ENCODE data around the gene ILF2. TPM values are rescaled to one million over a fixed set of nuclear protein-coding genes. Genes with fewer than 3 reads are reported as not detected.
"Not testable (repeated sequence)": the region's sequence is repeated elsewhere in the genome, so short reads cannot be mapped to it uniquely, and the experiment has no call there.

The ILF2 gene
- total RNA-seq, 1 donor from 2014 or later: 216 TPM

DNA sequence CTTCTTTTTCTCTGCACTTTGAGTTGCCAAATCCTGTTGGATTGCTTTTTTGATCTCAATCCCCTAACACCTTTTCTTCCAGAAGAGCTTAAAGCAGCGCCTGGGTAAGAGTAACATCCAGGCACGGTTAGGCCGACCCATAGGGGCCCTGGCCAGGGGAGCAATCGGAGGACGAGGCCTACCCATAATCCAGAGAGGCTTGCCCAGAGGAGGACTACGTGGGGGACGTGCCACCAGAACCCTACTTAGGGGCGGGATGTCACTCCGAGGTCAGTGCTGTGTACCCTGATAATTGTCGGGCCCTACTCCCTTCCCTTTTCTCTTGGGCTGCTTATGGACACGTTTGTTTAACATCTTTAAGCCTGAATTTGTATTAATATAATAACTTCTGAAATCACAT lies 28.6 kb downstream of the ILF2 start:
- no peak for DNase-seq (ENCODE audit: low spot score)
- H3K27ac Mint-ChIP-seq (ENCODE audit: unreplicated experiment): no peak overlapping the region
- H3K9me3 Mint-ChIP-seq (ENCODE audit: unreplicated experiment): no peaks in the 10 kb centered on the region
- no peaks in the 10 kb centered on the region for H3K27me3 Mint-ChIP-seq (ENCODE audit: unreplicated experiment)
- H3K36me3 Mint-ChIP-seq (ENCODE audit: low read depth, unreplicated experiment): peaks cover 49% of the 10 kb centered on the region
- H3K4me1 Mint-ChIP-seq (ENCODE audit: unreplicated experiment): no peaks in the 10 kb centered on the region
- no peak overlapping the region for H3K4me3 Mint-ChIP-seq (ENCODE audit: unreplicated experiment)
- TF ChIP-seq, protein P1, sequence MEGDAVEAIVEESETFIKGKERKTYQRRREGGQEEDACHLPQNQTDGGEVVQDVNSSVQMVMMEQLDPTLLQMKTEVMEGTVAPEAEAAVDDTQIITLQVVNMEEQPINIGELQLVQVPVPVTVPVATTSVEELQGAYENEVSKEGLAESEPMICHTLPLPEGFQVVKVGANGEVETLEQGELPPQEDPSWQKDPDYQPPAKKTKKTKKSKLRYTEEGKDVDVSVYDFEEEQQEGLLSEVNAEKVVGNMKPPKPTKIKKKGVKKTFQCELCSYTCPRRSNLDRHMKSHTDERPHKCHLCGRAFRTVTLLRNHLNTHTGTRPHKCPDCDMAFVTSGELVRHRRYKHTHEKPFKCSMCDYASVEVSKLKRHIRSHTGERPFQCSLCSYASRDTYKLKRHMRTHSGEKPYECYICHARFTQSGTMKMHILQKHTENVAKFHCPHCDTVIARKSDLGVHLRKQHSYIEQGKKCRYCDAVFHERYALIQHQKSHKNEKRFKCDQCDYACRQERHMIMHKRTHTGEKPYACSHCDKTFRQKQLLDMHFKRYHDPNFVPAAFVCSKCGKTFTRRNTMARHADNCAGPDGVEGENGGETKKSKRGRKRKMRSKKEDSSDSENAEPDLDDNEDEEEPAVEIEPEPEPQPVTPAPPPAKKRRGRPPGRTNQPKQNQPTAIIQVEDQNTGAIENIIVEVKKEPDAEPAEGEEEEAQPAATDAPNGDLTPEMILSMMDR (IDR thresholded peaks at IDR 0.05; ENCODE audit: unreplicated experiment): no peak

DNA sequence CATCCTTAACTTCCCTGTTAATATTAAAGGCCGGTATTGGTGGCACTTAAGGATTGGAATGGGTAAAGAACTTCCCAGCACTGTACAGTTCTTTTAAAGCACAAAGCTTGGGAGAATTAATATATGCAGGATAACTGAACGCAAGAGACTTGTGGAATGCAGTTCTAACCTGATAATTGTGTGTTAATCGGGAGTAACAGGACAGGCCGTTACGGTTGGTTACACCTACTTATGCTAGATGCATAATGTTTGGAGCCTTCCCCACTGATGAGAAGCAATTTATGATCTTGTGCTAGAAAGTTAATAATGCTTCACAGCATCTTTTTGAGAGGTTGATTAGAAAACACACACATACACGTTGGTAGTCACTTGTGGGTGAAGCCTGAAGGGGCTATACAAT lies 29.9 kb downstream of the ILF2 start:
- no peaks in the 10 kb centered on the region for H3K9me3 Mint-ChIP-seq (ENCODE audit: unreplicated experiment)
- TF ChIP-seq, protein P1 (IDR thresholded peaks at IDR 0.05; ENCODE audit: unreplicated experiment): no peak
- H3K4me1 Mint-ChIP-seq (ENCODE audit: unreplicated experiment): no peaks in the 10 kb centered on the region
- DNase-seq (ENCODE audit: low spot score): no peak
- no peaks in the 10 kb centered on the region for H3K27me3 Mint-ChIP-seq (ENCODE audit: unreplicated experiment)
- no peak overlapping the region for H3K4me3 Mint-ChIP-seq (ENCODE audit: unreplicated experiment)
- H3K36me3 Mint-ChIP-seq (ENCODE audit: low read depth, unreplicated experiment): peaks cover 46% of the 10 kb centered on the region
- H3K27ac Mint-ChIP-seq (ENCODE audit: unreplicated experiment): no peak overlapping the region

DNA sequence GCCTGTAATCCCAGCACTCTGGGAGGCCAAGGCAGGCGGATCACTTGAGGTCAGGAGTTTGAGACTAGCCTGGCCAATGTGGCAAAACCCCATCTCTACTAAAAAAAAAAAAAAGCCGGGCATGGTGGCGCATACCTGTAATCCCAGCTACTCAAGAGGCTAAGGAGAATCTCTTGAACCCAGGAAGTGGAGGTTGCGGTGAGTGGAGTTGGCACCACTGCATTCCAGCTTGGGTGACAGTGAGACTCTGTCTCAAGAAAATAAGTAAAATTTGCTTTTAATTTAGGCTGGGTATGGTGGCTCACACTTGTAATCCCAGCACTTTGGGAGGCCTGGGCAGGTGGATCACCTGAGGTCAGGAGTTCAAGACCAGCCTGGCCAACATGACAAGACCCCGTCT lies 30.6 kb downstream of the ILF2 start:
- H3K9me3 Mint-ChIP-seq (ENCODE audit: unreplicated experiment); H3K4me3 Mint-ChIP-seq (ENCODE audit: unreplicated experiment); H3K27me3 Mint-ChIP-seq (ENCODE audit: unreplicated experiment); DNase-seq (ENCODE audit: low spot score); H3K4me1 Mint-ChIP-seq (ENCODE audit: unreplicated experiment); H3K27ac Mint-ChIP-seq (ENCODE audit: unreplicated experiment): not testable (repeated sequence)
- peaks cover 40% of the 10 kb centered on the region for H3K36me3 Mint-ChIP-seq (ENCODE audit: low read depth, unreplicated experiment)

DNA sequence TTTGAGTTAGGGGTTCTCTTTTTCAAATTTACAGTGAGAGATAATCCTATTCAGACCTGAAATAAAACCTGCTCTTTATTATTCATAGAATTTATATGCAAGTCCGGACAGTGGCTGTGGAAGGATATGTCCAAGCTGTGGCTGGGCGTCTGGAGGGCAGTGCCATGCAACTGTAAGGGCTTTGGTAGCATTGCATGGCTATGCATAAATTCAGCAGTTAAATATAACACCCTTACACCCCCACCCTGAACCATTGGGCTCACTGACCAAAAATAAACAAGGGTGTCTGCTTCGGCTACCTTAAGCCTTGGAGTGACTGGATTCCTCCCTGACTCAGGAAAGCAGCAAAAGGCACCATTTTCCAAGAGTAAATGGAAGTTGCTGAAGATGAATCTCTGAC lies 31.5 kb downstream of the ILF2 start:
- H3K27ac Mint-ChIP-seq (ENCODE audit: unreplicated experiment): no peak overlapping the region
- peaks cover 6% of the 10 kb centered on the region for H3K4me1 Mint-ChIP-seq (ENCODE audit: unreplicated experiment)
- H3K27me3 Mint-ChIP-seq (ENCODE audit: unreplicated experiment): peaks cover 3% of the 10 kb centered on the region
- H3K9me3 Mint-ChIP-seq (ENCODE audit: unreplicated experiment): no peaks in the 10 kb centered on the region
- no peak overlapping the region for H3K4me3 Mint-ChIP-seq (ENCODE audit: unreplicated experiment)
- TF ChIP-seq, protein P1 (IDR thresholded peaks at IDR 0.05; ENCODE audit: unreplicated experiment): no peak
- DNase-seq (ENCODE audit: low spot score): no peak
- H3K36me3 Mint-ChIP-seq (ENCODE audit: low read depth, unreplicated experiment): peaks cover 36% of the 10 kb centered on the region

DNA sequence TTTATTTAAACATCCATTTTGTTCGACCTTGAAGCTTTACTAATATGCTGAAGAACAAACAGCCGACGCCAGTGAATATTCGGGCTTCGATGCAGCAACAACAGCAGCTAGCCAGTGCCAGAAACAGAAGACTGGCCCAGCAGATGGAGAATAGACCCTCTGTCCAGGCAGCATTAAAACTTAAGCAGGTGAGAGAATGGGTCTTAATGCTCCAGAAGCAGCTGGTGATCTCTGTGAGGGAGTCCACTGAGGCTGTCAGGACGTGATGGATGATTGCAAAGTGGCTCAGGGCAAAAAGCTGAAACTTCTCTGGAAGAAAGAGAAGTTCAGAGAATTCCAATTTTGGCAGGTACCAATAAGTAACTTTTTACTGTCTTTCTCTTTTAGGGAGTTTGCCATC lies 32.5 kb downstream of the ILF2 start:
- H3K36me3 Mint-ChIP-seq (ENCODE audit: low read depth, unreplicated experiment): peaks cover 29% of the 10 kb centered on the region

More for the DNA sequence above, 32.5 kb downstream of the ILF2 start:
- H3K9me3 Mint-ChIP-seq (ENCODE audit: unreplicated experiment): peaks cover 1% of the 10 kb centered on the region
- peaks cover 9% of the 10 kb centered on the region for H3K4me1 Mint-ChIP-seq (ENCODE audit: unreplicated experiment)
- H3K27me3 Mint-ChIP-seq (ENCODE audit: unreplicated experiment): peaks cover 7% of the 10 kb centered on the region
- no peak for DNase-seq (ENCODE audit: low spot score)
- TF ChIP-seq, protein P1 (IDR thresholded peaks at IDR 0.05; ENCODE audit: unreplicated experiment): no peak
- no peak overlapping the region for H3K27ac Mint-ChIP-seq (ENCODE audit: unreplicated experiment)
- no peak overlapping the region for H3K4me3 Mint-ChIP-seq (ENCODE audit: unreplicated experiment)

Measured in endothelial cell (in vitro differentiated cells).